Liver (tissue), 3 donors: ENCODE data around the gene SERTAD1.
"Not testable (repeated sequence)": the region's sequence is repeated elsewhere in the genome, so short reads cannot be mapped to it uniquely, and the experiment has no call there.

Source experiments
- ATF3 ChIP-seq: IDR thresholded peaks from 2 replicates; pipeline ENCODE4 v1.6.1; 2016; ENCODE audit warnings: antibody characterized with exemption
- CTCF ChIP-seq: fragments of 150-350 bp; IDR thresholded peaks from 2 replicates; pipeline ENCODE4 v1.5.1; 2017; ENCODE audit warnings: improper control_type of control experiment, low read depth, low read length; ENCODE audit not compliant: missing input control
- EGR1 ChIP-seq, 2 donors: IDR thresholded peaks; 2 replicates each; pipeline ENCODE4 v1.6.1; 2016 to 2018; ENCODE audit warnings: antibody characterized with exemption in 2 of 2, low read depth in 2 of 2
- GABPA ChIP-seq, 2 donors: IDR thresholded peaks in 1 of 2; conservative IDR thresholded peaks in 1 of 2; 2 replicates each; pipeline ENCODE4 v1.6.1; 2016; ENCODE audit warnings: antibody characterized with exemption in 2 of 2, mild to moderate bottlenecking in 1 of 2, moderate library complexity in 1 of 2
- JUND ChIP-seq, 2 donors: IDR thresholded peaks; 2 replicates each; pipeline ENCODE4 v1.6.1; 2016; ENCODE audit warnings: antibody characterized with exemption in 2 of 2
- MAX ChIP-seq: IDR thresholded peaks from 2 replicates; pipeline ENCODE4 v1.6.1; 2016; ENCODE audit warnings: antibody characterized with exemption
- NR2F2 ChIP-seq: IDR thresholded peaks from 2 replicates; pipeline ENCODE4 v1.6.1; 2016; ENCODE audit warnings: antibody characterized with exemption
- RAD21 ChIP-seq, 2 donors: IDR thresholded peaks; 2 replicates each; pipeline ENCODE4 v1.6.1; 2016; ENCODE audit warnings: antibody characterized with exemption in 2 of 2, mild to moderate bottlenecking in 2 of 2
- RXRA ChIP-seq, 2 donors: IDR thresholded peaks; 2 replicates each; pipeline ENCODE4 v1.6.1; 2017 to 2018; ENCODE audit warnings: antibody characterized with exemption in 2 of 2, mild to moderate bottlenecking in 1 of 2
- TAF1 ChIP-seq: conservative IDR thresholded peaks from 2 replicates; pipeline ENCODE4 v1.6.1; 2016; ENCODE audit warnings: antibody characterized with exemption, mild to moderate bottlenecking
- YY1 ChIP-seq: IDR thresholded peaks from 2 replicates; pipeline ENCODE4 v1.6.1; 2016; ENCODE audit warnings: antibody characterized with exemption, mild to moderate bottlenecking
- ZBTB33 ChIP-seq: IDR thresholded peaks from 2 replicates; pipeline ENCODE4 v1.6.1; 2016; ENCODE audit warnings: antibody characterized with exemption
- donor health status: healthy.
- donor health status: healthy.

- not testable (repeated sequence) for TF ChIP-seq MAX; ATF3; CTCF; YY1; EGR1 (IDR thresholded peaks at IDR 0.05; ENCODE audit: low read depth in 2 of 2); JUND (IDR thresholded peaks at IDR 0.05); RAD21 (IDR thresholded peaks at IDR 0.05); ZBTB33; GABPA (IDR thresholded peaks at IDR 0.05 in 1 of 2, conservative IDR thresholded peaks at IDR 0.05 in 1 of 2); TAF1; RXRA (IDR thresholded peaks at IDR 0.05); NR2F2
These were observed 37.8 kb upstream of the SERTAD1 start for GRCh38 chr19:40463587-40464037.
